Right ventricle myocardium inferior (tissue), 1 donor: ENCODE results near the gene MITD1. TPM values are rescaled to one million over a fixed set of nuclear protein-coding genes. Genes with fewer than 3 reads are reported as not detected.
"Not testable (repeated sequence)": the region's sequence is repeated elsewhere in the genome, so short reads cannot be mapped to it uniquely, and the experiment has no call there.

Experiments
- ATAC-seq: fragments of 200-7000 bp; cut with Tn5 transposase; one replicate; pipeline ENCODE4 v1.9.1; 2020; ENCODE audit warnings: mild to moderate bottlenecking, moderate library complexity
- DNase-seq: peaks from one replicate; pipeline ENCODE4 v3.0.0; 2021; ENCODE audit errors: missing footprints
- intact Hi-C: fragments of 100-400 bp; cut with DNase I; formaldehyde crosslinking; loops from one replicate; pipeline ENCODE4 v1.11.0; 2022
- long read RNA-seq: library from polyadenylated mRNA; unstranded; transcript quantifications from one replicate; pipeline ENCODE4 v2.0.0, GENCODE V29; 2021
- total RNA-seq: library from RNA; stranded (reverse); fragmentation: NEBNext Ultra II Directional; extraction: Animal tissue kit (Norgen Biotek cat#: 25700); gene quantifications from one replicate; pipeline ENCODE4 v1.2.1, GENCODE V29; 2021
- donor health status: DM: no; HTN: yes; CAD: no; lungs with severe emphysema.

Gene MITD1
- 17.3 TPM for total RNA-seq
- long read RNA-seq, partial matches to known transcripts = 0 of 3 reads
- long read RNA-seq, other reads (novel, unspliced or antisense) = 1 of 3 reads

DNA sequence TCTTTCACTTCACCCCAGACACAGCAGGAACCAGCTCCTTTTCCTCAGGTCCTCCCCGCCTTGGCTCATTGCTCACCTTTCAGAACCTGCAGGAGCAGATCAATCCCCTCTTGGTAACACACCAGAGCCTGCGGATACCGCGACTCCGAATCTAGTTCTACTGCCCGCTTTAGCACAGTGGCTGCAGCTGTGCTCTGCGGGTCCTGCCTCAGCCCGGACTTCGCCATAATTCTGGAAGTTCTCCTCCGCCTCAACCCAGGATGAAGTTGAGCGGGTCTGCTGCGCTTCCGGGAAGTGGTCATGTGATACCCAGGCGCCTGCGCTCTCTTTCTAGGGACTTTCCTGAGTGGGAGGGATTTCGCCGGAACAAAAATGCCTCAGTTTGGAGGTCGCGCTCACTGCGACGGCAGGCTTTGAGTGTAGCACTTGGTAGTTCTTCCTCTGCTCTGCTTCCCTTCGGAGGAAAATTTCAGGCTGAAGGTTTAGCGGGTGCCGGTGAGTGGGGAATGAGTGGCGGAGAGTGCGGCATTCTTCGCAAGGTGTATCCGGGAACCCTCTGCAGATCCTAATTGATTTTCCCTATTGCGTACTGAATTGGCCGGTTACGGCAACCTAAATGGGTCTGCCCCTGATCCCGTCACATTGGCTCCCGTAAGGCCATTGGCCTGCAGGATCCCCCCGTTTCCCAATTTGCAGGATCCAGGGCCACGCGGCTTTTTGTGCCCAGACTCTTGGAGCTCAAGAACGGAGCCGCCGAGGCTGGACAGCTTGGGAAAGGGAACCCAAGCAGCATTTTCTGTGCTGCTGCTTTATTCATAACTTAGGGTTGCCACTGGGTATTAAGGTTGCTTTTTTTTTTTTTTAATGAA is at the start of gene MITD1, which contains the start of gene MRPL30:
Gene MITD1 (minus strand): TSS at position 304 of the 869 bp plus-strand sequence. CDS start 77 bp downstream, at position 227.
Gene MRPL30 (plus strand): TSS at position 430 of the 869 bp plus-strand sequence. CDS start 5,020 bp downstream, outside the sequence.
- intact Hi-C loops = loop anchor here (1.0 kb wide), 1 partner anchor 155 kb away; the partner anchor contains the start of gene TXNDC9
- peak; percentile 99 for ATAC-seq
- DNase-seq = peak; percentile 92

DNA sequence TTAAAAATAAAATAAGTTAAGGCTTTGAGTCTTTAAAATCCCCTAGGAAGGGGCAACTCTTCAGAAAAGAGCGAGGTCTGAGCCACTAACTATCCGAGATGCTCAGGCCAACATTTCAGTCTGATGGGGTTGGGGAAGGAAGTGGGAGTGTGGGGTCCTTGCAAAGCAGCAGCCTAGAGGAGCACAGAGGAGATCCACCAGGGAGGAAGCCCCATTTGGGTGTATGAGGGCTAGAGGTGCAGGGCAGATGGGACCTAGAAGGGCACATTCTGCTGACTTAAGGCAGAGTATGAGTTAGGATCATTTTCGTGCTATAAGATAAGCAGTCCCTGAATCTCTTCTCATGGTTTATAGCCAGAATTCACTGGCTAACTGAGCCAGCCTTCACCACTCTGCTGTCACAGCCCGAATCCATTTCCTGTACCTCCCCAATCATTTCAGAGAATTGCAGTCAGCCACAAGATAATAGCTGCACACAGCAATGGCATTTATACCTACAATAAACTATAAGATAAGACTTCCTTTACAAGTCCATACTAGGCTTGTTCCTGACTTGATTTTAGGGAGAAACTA is 37.2 kb upstream of the MITD1 start:
- DNase-seq (no peak), ATAC-seq (no peak)
- intact Hi-C loops = no loop called here

DNA sequence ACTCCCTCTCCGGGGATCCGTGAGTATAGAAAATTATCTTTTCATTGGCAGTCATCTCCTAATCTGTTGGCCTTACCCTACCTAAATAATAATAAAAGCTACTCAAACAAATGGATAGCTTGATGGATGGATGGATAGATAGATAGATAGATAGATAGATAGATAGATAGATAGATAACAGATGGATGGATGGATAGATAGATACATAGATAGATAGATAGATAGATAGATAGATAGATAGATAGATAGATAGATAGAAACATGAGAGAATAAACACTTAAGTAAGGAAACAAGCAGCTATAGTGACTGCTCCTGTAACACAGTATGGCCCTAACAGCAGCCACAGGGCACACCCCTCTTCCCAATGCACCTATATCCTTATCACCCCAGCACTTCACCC is 35.2 kb upstream of the MITD1 start:
- intact Hi-C loops = no loop called here
- ATAC-seq (no peak), DNase-seq (no peak)

DNA sequence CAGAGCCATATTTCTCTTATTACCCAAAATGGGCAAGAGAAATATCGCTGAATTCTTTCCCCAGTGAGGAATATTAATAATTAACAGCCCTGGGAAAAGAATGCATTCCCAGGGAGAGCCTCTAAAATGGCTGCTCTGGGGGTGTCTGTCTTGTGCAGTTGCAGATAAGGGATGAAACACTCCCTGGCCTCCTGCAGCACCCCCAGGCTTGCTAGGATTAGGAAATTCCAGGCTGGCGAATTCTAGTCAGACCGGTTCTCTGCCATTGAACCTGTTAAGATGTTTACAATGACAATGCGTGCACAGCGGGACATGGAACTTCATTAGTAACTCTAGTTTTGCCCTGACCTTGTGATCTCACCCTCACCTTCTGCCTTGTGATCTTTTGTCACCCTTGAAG is 24.6 kb upstream of the MITD1 start:
- intact Hi-C loops = no loop called here

DNA sequence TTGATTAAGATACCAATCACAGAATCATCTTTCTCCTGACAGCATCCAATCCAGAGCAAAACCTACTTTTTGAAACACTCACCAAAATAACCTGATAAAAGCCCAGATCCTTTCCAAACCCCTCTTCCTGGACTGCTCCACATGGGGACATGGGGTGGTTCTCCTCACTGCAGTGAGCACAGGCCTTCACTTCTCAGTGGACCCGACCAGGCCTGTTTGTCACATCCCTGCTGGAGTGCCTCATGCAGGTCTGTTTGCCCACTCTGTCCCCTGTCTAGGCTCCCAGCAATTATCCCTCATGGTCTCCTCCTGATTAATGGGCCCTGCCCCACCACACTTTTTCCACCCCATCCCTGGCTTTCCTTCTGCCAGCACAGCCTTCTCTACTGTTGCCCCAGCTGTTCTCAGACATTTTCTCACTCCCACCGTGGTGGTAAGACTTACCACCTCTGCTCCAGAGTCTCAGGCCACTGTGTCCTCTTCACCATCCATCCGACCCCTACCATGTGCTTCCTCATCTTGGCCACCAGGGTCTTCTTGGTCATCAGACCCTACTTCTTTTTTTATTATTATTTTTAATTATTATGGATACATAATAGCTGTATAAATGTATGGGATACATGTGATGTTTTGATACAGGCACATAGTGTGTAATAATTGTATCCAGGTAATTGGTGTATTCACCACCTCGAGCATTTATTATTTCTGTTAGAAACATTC is 21.3 kb upstream of the MITD1 start:
- intact Hi-C loops = no loop called here

More for the DNA sequence above, 24.6 kb upstream of the MITD1 start:
- DNase-seq = no peak
- ATAC-seq = no peak

DNA sequence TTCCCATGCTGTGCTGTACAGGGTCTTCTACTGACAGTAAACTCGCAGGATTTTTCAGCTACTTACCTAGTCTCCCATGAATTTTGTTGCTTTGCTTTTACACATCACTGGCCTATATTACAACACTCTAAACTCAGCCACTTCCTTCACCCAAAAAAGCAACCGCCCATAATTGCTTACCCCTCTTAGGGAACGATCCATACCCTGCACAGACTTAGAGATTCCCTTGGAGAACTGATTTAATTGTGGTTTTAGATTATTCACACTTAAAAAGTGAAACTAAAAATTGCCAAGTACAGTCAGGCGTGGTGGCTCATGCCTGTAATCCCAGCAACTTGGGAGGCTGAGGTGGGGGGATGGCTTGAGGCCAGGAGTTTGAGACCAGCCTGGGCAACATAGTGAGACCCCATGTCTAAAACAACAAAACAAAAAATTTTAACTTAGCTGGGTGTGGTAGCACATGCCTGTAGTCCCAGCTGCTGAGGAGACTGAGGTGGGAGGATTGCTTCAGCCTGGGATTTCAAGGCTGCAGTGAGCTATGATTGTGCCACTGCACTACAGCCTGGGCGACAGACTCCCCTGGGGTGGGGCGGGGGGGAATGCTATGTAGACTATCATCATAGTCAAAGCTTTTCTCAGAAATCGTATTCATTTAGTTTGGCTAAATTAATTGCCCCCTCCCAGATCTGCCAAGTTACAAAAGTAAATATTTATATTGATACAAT is 19.4 kb upstream of the MITD1 start:
- DNase-seq = no peak
- intact Hi-C loops = no loop called here
- no peak for ATAC-seq

More for the DNA sequence above, 21.3 kb upstream of the MITD1 start:
- ATAC-seq (no peak), DNase-seq (no peak)

DNA sequence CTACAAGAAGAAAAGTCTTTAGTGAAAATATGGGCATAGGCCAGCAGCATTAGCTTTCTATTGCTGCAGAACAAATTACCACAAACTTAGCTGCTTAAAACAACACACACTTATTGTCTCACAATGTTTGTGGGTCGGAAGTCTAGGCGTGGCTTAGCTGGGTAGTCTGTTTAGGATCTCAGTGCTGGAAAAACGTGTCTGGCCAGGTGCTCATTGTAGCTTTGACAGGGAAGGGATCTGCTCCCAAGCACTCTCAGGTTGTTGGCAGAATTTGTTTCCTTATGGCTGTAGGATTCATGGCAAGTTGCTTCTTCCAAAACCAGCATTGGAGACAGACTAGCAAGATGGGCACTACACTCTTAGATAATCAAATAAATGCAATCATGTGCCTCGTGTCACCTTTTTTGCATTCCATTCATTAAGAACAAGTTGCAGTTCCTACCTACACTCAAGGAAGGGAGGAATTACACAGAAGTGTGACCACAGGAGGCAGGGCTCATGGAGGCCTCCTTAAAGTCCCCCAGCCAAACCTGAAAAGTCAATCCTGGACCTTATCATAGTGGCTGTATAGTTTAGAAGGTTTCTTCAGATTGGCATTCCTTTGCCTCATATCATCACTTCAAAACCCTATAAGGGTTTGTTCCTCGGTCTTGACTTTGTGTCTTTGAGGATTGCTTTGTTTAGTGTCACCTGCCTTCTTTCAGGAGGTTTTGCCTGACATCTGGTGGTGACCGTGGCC is 17.4 kb upstream of the MITD1 start:
- ATAC-seq (no peak), DNase-seq (no peak)
- intact Hi-C loops = no loop called here

DNA sequence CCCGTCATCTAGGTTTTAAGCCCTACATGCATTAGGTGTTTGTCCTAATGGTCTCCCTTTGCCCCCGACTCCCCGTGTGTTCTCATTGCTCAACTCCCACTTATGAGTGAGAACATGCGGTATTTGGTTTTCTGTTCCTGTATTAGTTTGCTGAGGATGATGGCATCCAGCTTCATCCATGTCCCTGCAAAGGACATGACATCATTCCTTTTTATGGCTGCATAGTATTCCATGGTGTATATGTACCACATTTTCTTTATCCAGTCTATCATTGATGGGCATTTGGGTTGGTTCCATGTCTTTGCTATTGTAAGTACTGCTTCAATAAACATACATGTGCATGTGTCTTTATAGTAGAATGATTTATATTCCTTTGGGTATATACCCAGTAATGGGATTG is 11.5 kb upstream of the MITD1 start:
- intact Hi-C loops, DNase-seq, ATAC-seq: not testable (repeated sequence)

DNA sequence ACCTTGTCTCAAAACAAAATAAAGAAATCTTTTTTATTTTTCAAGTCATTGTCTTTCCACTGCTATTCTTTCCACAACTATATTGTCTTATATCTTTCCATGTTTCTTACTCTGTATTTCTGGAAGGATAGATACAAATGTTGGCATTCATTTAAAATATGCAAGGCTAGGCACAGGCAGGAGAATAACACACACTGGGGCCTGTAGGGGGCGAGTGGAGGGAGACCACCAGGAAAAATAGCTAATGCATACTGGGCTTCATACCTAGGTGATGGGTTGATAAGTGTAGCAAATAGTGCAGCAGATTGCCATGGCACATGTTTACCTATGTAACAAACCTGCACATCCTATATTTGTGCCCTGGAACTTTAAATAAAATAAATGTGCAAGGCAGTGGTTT is 9.7 kb upstream of the MITD1 start:
- ATAC-seq (no peak), DNase-seq (no peak)
- intact Hi-C loops = no loop called here

DNA sequence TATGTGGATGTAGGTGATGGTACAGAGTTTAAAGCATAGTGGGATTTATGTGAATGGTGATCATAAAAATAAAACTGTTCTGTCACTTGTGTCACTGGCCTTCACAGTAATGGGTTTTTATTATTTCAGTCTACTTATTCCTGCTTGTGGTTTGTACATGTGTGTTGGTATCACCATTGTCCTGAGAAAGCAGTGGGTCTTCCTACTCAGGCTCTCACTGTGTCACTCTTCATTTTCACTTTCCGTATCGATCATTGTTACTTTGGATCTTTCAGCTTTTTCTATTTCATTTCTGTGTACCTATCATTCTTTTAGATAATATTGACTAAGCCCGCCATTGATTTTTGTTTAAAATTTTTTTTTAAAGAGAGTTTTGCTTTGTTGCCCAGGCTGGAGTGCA is 7.5 kb upstream of the MITD1 start:
- intact Hi-C loops = no loop called here
- ATAC-seq = no peak
- no peak for DNase-seq

DNA sequence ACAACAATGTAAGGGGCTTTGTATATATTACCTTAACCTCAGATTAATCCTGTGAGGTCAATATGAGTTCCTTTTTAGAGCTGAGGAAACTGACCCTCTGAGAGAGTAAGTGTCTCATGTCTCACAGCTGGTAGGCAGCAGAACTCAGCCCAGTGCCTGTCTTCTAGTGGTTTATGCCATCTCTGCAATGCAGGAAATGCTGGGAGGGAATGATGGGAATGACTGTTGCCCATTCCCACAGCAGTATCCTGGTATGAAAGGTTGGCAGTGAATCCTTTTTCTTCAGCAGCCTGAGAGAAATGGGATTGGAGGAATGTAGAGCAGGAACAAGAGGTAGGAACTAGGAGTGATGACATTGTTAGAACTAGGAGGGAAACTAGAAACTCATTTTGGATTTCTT is 6.2 kb upstream of the MITD1 start:
- DNase-seq (no peak), ATAC-seq (no peak)
- intact Hi-C loops = no loop called here

DNA sequence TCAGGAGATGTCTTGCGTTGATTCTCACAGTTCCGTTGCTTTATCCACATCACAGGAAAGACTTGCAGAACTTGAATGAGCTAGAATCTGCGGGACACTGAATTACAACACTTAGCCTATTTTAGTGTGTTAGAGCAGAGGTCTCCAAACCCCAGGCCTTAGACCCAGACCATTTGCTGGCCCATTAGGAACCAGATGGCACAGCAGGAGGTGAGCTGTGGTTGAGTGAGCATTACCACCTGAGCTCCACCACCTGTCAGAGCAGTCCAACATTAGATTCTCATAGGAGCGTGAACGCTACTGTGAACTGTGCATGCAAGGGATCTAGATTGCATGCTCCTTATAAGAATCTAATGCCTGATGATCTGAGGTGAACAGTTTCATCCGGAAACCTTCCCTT is 4.0 kb upstream of the MITD1 start:
- DNase-seq (no peak), ATAC-seq (no peak)
- intact Hi-C loops = no loop called here

DNA sequence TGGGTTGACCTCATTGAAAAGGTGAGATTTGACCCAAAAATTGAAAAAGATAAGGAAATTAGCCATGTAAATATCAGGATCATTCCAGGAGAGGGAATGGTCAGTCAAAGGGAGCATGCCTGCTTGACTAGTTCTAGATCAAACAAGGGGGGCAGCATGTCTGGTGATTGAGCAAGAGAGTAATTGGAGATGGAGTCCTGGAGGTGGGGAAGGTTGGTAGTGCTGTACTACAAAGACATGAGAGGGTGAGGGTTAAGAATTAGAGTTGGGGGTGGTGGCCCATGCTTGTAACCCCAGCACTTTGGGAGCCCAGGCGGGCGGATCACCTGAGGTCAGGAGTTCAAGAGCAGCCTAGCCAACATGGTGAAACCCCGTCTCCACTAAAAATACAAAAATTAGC is 2.2 kb upstream of the MITD1 start:
- no peak for ATAC-seq
- DNase-seq = no peak
- intact Hi-C loops = no loop called here

DNA sequence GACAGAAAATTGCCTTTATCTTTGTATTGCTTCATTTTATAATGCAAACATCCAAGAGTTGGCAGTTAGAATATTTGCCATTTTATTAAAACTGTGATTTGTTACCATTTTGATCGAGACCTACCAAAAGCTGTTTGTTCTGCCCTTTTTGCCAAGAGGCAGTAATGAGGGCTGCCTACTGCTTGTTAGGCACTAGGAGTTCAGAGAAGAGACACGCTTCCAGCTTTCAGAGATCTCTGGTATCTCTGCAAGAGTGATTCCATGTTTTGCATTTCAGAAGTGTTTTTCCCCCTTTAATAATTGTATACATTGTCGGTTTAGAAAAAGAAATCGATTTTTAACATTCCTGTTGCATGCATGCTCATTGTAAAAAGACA is 754 bp upstream of the MITD1 start:
- intact Hi-C loops = loop anchor here (1.0 kb wide), 1 partner anchor 155 kb away; the partner anchor contains the start of gene TXNDC9
- DNase-seq (no peak), ATAC-seq (no peak)

DNA sequence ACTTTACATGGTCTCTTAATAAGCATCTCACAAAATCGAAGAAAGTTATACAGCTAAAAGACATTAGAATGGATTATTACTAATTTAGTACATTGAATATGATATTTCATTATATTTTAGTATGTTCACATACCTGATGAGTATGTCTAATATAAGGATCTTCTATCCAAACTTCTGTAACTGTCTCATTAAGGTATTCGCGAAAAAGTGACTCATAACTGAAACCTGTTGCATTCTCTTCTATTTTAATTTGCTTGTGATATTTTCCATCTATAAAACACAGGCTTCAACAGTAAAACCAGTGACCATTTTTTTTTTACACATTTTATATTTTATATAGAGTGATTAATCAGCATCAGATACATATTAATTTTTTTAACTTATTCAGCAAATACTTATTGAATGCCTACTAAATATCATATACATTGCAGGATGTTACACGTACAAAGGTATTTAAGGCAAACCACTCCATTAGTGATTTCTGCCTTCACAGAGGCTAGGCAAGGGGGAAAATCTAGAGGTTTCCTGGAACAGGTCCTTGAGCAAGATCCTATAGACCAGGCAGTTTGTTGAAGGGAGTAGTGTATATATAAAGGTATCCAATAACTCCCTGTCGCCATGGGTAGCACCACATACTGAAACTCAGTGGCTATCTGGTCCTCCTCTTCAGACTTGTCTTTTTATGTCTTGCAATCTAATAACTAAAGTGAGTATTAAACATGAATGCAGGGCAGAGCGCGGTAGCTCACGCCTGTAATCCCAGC is 9.3 kb downstream of the MITD1 start:
- intact Hi-C loops = no loop called here
- no peak for DNase-seq
- ATAC-seq = no peak

DNA sequence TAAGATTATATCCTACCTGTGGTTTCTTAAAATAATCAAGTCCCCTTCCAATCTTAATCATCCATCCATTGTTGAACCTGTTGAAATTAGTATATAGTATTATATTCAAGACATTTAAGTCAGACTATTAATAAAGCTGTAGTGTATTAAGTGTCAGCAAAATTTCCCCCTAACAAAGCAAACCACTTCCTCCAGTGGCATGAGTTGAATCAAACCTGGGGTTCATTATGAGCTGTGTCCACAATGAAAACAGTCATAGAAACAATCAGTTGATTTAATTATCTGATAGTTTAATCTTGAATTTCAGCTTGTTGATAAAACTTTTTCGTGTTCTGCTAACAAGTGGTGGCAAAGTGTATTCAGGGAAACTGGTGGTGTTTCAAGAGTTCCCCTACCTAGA is 11.3 kb downstream of the MITD1 start:
- no peak for DNase-seq
- ATAC-seq = no peak
- intact Hi-C loops = no loop called here

DNA sequence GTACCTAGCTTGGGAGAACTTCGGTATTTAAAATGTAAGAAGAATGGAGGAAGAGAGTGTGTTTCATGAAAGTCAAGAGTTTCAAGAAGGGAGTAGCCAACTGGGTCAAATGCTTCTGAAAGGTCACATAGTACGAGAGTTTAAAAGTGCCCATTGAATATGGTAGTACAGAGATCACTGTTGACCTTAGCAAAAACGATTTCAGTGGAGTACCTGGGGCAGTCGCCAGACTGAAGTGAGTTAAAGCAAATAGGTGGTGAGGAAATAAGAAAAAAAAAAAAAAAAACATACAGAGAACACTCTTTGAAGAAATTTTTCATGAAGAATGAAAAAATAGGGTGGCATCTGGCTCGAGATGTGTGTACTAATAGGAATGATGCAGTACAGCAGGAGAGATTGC is 14.6 kb downstream of the MITD1 start:
- ATAC-seq (no peak), DNase-seq (no peak)
- intact Hi-C loops = no loop called here
